ENCODE data around the gene INPP5J.

DNA sequence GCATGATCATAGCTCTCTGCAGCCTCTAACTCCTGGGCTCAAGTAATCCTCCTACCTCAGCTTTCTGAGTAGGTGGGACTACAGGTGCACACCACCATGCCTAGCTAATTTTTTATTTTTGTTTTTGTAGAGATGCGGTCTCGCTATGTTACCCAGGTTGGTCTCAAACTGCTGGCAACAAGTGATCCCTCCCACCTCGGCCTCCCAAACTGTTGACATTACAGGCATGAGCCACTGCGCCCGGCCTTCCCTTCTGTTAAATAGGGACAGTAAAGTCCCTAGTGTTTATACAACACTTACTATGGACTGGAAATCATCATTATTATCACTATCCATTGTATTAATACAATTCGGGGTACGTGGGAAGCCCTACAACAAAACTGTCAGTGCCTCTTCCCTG lies 28.0 kb upstream of the INPP5J start:
- no peak for TF ChIP-seq BHLHE40 (IDR thresholded peaks at IDR 0.05; ENCODE audit: borderline replicate concordance)
- TF ChIP-seq CTBP1 (IDR thresholded peaks at IDR 0.05; ENCODE audit: borderline replicate concordance), result no peak
- no peak for TF ChIP-seq ARNT (IDR thresholded peaks at IDR 0.05)
- no peak for TF ChIP-seq HDGF (IDR thresholded peaks at IDR 0.05; ENCODE audit: borderline replicate concordance)
- no peak for TF ChIP-seq SP1 (IDR thresholded peaks at IDR 0.05)
- no peak for TF ChIP-seq ZNF384 (IDR thresholded peaks at IDR 0.05)
- TF ChIP-seq FOXK2 (IDR thresholded peaks at IDR 0.05), result no peak
- no peak for TF ChIP-seq FOXM1 (IDR thresholded peaks at IDR 0.05; ENCODE audit: borderline replicate concordance)
- no peak for TF ChIP-seq TARDBP (IDR thresholded peaks at IDR 0.05)
- TF ChIP-seq NFRKB (IDR thresholded peaks at IDR 0.05), result no peak
- no peak for TF ChIP-seq FOXA1 (IDR thresholded peaks at IDR 0.05)

Measured in HEK293T (cell line).